Measurements from ENCODE around the gene PPM1J.

The PPM1J gene

GRCh38 chr1:112714313-112715263 is 544 bp downstream of the PPM1J start:
- Mint-ChIP-seq H3K27ac (no peak overlapping the region), H3K36me3 (ENCODE audit: low read depth) (no peaks in the 10 kb centered on the region), H3K4me3 (peak overlapping the region; percentile 76), H3K9me3 (no peaks in the 10 kb centered on the region), H3K27me3 (peaks cover 33% of the 10 kb centered on the region), H3K4me1 (ENCODE audit: low read depth) (peaks cover 32% of the 10 kb centered on the region)
- DNase-seq: no peak

DNA sequence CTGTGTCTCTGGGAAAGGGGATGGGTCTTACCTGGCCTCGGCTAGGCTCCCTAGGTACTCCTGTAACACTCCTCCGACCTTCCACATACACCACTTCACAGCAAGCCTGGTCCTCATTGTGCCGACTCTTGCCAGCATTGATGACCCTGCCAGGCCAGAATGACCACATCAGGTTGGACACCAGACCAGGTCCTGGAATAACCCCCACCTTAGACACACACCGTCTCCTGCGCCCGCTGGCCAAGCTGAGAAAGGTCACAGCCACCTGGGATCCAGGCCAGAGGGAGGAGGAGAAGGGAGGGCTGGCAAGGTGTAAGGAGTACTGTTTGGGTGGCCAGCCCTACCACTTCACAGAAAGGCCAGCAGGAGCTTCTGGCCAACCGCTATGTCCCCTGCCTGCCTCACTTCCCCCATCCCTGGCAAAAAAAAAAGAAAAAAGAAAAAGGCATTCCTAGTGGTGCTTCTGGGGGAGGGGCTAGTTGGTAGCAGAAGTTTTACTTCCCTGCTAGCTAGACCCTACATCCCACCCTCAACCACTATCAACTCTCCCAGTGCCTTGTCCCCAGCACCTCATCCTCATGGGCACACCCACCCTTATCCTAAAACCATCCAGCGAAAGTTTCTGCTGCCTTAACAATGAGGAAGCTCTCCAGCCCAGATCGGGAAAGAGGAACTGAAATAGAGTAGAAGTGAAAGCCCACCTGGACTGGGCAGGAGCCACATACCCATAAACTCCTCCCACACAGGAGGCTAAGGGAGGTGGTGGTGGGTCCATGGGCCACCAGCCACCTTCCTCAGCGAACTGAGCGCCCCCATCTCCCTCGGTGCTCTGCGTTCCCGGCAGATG is 1.4 kb downstream of the PPM1J start:
- H3K36me3 Mint-ChIP-seq (ENCODE audit: low read depth): no peaks in the 10 kb centered on the region
- H3K4me3 Mint-ChIP-seq: peak overlapping the region; percentile 2
- H3K9me3 Mint-ChIP-seq: no peaks in the 10 kb centered on the region
- H3K27me3 Mint-ChIP-seq: peaks cover 26% of the 10 kb centered on the region
- no peak for DNase-seq
- H3K27ac Mint-ChIP-seq: no peak overlapping the region
- H3K4me1 Mint-ChIP-seq (ENCODE audit: low read depth): peaks cover 33% of the 10 kb centered on the region

DNA sequence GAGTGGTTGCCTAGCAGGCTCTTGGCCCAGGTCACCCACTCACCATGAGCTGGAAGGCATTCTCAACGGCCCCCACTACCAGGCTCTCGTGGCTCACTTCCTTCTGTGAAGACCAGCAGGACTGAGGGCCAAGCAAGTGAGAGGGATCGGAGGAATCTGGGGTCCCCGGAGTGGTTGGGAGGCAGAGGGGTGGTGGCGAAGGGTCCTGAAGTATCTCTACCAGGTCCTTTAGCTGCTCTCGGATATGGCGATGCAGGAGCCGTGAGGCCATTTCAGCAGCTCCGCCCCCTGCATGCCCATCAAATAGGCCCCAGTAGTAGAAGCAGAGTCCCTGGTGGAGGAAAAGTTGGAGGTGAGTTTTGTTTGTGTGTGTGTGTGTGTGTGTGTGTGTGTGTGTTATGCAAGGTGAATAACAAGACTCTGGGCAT is 2.4 kb downstream of the PPM1J start:
- Mint-ChIP-seq H3K9me3 (no peaks in the 10 kb centered on the region), H3K27me3 (peaks cover 32% of the 10 kb centered on the region), H3K27ac (no peak overlapping the region), H3K4me1 (ENCODE audit: low read depth) (peaks cover 31% of the 10 kb centered on the region), H3K4me3 (no peak overlapping the region), H3K36me3 (ENCODE audit: low read depth) (no peaks in the 10 kb centered on the region)
- no peak for DNase-seq

GRCh38 chr1:112712191-112712590 is 2.9 kb downstream of the PPM1J start:
- Mint-ChIP-seq H3K4me1 (ENCODE audit: low read depth) (peaks cover 31% of the 10 kb centered on the region), H3K9me3 (no peaks in the 10 kb centered on the region), H3K27ac (no peak overlapping the region), H3K36me3 (ENCODE audit: low read depth) (no peaks in the 10 kb centered on the region), H3K4me3 (no peak overlapping the region), H3K27me3 (peaks cover 34% of the 10 kb centered on the region)
- no peak for DNase-seq

DNA sequence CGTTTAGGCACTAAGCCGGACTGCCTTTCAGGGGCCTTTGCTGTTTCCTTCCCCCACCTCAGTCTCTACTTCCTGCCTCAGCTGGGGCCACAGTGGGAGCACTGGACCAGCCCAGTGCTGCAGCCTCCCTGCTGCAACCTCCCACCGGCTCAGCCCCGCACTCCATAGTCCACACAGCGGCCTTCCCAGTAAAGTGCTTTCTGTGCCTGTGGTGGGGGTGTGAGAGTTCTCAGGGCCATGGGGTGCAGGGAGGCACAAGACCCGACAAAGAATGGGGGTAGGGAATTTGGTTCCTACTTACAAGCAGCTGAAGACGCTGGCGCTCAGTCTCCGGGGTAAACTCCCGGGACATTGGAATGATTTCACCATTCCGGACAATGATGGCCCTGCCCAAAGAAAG is 3.5 kb downstream of the PPM1J start:
- no peaks in the 10 kb centered on the region for H3K36me3 Mint-ChIP-seq (ENCODE audit: low read depth)
- no peak for DNase-seq
- no peak overlapping the region for H3K27ac Mint-ChIP-seq
- no peak overlapping the region for H3K4me3 Mint-ChIP-seq
- peaks cover 28% of the 10 kb centered on the region for H3K4me1 Mint-ChIP-seq (ENCODE audit: low read depth)
- peaks cover 34% of the 10 kb centered on the region for H3K27me3 Mint-ChIP-seq
- H3K9me3 Mint-ChIP-seq: no peaks in the 10 kb centered on the region

DNA sequence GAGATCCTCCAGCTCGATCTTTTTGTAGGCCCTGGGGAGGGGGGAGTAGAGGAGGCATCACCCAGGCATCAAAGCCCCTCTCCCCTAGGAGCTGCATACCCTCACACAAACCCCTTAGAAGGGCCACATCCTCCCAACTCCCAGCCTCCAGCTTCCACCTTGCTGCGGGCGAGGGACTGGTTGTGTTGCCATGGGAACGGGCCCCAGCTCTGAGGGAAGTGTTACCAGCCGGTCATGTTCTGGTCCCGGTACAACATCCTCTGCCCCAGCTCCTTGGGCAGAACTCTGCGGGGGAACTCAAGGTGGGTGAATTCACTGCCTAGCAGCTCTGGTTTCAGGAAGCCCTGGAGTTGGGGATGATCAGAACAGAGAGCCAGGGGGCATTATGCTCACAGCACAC is 4.1 kb downstream of the PPM1J start:
- peaks cover 34% of the 10 kb centered on the region for H3K27me3 Mint-ChIP-seq
- DNase-seq: no peak

GRCh38 chr1:112710586-112710985 is 4.5 kb downstream of the PPM1J start:
- peaks cover 34% of the 10 kb centered on the region for H3K27me3 Mint-ChIP-seq
- no peak overlapping the region for H3K27ac Mint-ChIP-seq
- no peak overlapping the region for H3K4me3 Mint-ChIP-seq
- peaks cover 28% of the 10 kb centered on the region for H3K4me1 Mint-ChIP-seq (ENCODE audit: low read depth)
- no peaks in the 10 kb centered on the region for H3K9me3 Mint-ChIP-seq
- no peaks in the 10 kb centered on the region for H3K36me3 Mint-ChIP-seq (ENCODE audit: low read depth)
- DNase-seq: no peak

More for the DNA sequence above, 4.1 kb downstream of the PPM1J start:
- H3K27ac Mint-ChIP-seq: no peak overlapping the region
- H3K4me1 Mint-ChIP-seq (ENCODE audit: low read depth): peaks cover 28% of the 10 kb centered on the region
- H3K36me3 Mint-ChIP-seq (ENCODE audit: low read depth): no peaks in the 10 kb centered on the region
- no peak overlapping the region for H3K4me3 Mint-ChIP-seq
- no peaks in the 10 kb centered on the region for H3K9me3 Mint-ChIP-seq

GRCh38 chr1:112710159-112710558 is 5.0 kb downstream of the PPM1J start:
- Mint-ChIP-seq H3K4me1 (ENCODE audit: low read depth) (peaks cover 30% of the 10 kb centered on the region), H3K36me3 (ENCODE audit: low read depth) (no peaks in the 10 kb centered on the region), H3K9me3 (no peaks in the 10 kb centered on the region), H3K4me3 (no peak overlapping the region), H3K27me3 (peaks cover 34% of the 10 kb centered on the region), H3K27ac (no peak overlapping the region)
- no peak for DNase-seq

GRCh38 chr1:112708489-112708888 is 6.6 kb downstream of the PPM1J start:
- DNase-seq: no peak
- no peaks in the 10 kb centered on the region for H3K36me3 Mint-ChIP-seq (ENCODE audit: low read depth)
- peaks cover 44% of the 10 kb centered on the region for H3K4me1 Mint-ChIP-seq (ENCODE audit: low read depth)
- no peaks in the 10 kb centered on the region for H3K9me3 Mint-ChIP-seq
- no peak overlapping the region for H3K27ac Mint-ChIP-seq
- H3K4me3 Mint-ChIP-seq: no peak overlapping the region
- H3K27me3 Mint-ChIP-seq: peaks cover 25% of the 10 kb centered on the region

GRCh38 chr1:112708002-112708448 is 7.1 kb downstream of the PPM1J start:
- peaks cover 47% of the 10 kb centered on the region for H3K4me1 Mint-ChIP-seq (ENCODE audit: low read depth)
- no peaks in the 10 kb centered on the region for H3K36me3 Mint-ChIP-seq (ENCODE audit: low read depth)
- no peak overlapping the region for H3K27ac Mint-ChIP-seq
- peaks cover 20% of the 10 kb centered on the region for H3K27me3 Mint-ChIP-seq
- H3K4me3 Mint-ChIP-seq: peak overlapping the region; percentile 62
- no peak for DNase-seq
- no peaks in the 10 kb centered on the region for H3K9me3 Mint-ChIP-seq

GRCh38 chr1:112707221-112708001 is 7.7 kb downstream of the PPM1J start:
- peak; percentile 82 for DNase-seq
- H3K4me3 Mint-ChIP-seq: peak overlapping the region; percentile 62
- H3K9me3 Mint-ChIP-seq: no peaks in the 10 kb centered on the region
- H3K27ac Mint-ChIP-seq: peak overlapping the region; percentile 79
- H3K27me3 Mint-ChIP-seq: peaks cover 14% of the 10 kb centered on the region
- H3K36me3 Mint-ChIP-seq (ENCODE audit: low read depth): peaks cover 2% of the 10 kb centered on the region
- peaks cover 53% of the 10 kb centered on the region for H3K4me1 Mint-ChIP-seq (ENCODE audit: low read depth)

- DNase-seq: no peak
- no peaks in the 10 kb centered on the region for H3K9me3 Mint-ChIP-seq
- peaks cover 11% of the 10 kb centered on the region for H3K27me3 Mint-ChIP-seq
- H3K4me1 Mint-ChIP-seq (ENCODE audit: low read depth): peaks cover 61% of the 10 kb centered on the region
- peak within 1 kb of the TSS; percentile 79 for H3K27ac Mint-ChIP-seq
- peaks cover 8% of the 10 kb centered on the region for H3K36me3 Mint-ChIP-seq (ENCODE audit: low read depth)
- peak within 1 kb of the TSS; percentile 68 for H3K4me3 Mint-ChIP-seq
Measured at GRCh38 chr1:112706505-112707220, 8.5 kb downstream of the PPM1J start, which contains the start of gene RHOC. Gene RHOC, minus strand, starts transcription at chr1:112707127. Its CDS starts 3,328 bp downstream, at chr1:112703799.

GRCh38 chr1:112704934-112705627 is 10.1 kb downstream of the PPM1J start:
- H3K27me3 Mint-ChIP-seq: peaks cover 11% of the 10 kb centered on the region
- H3K9me3 Mint-ChIP-seq: no peaks in the 10 kb centered on the region
- DNase-seq: peak; percentile 56

More at GRCh38 chr1:112704934-112705627, 10.1 kb downstream of the PPM1J start:
- Mint-ChIP-seq H3K36me3 (ENCODE audit: low read depth) (peaks cover 22% of the 10 kb centered on the region), H3K4me3 (peak overlapping the region; percentile 68), H3K4me1 (ENCODE audit: low read depth) (peaks cover 74% of the 10 kb centered on the region), H3K27ac (peak overlapping the region; percentile 71)
